Islet of Langerhans (tissue), 1 donor: ENCODE results near the gene VCP.

Experiments used
- FAIRE-seq: peaks from one replicate; lab custom pipeline; 2011; peaks lifted over from hg19 to GRCh38; lab: Jason Lieb, UNC

VCP gene

DNA sequence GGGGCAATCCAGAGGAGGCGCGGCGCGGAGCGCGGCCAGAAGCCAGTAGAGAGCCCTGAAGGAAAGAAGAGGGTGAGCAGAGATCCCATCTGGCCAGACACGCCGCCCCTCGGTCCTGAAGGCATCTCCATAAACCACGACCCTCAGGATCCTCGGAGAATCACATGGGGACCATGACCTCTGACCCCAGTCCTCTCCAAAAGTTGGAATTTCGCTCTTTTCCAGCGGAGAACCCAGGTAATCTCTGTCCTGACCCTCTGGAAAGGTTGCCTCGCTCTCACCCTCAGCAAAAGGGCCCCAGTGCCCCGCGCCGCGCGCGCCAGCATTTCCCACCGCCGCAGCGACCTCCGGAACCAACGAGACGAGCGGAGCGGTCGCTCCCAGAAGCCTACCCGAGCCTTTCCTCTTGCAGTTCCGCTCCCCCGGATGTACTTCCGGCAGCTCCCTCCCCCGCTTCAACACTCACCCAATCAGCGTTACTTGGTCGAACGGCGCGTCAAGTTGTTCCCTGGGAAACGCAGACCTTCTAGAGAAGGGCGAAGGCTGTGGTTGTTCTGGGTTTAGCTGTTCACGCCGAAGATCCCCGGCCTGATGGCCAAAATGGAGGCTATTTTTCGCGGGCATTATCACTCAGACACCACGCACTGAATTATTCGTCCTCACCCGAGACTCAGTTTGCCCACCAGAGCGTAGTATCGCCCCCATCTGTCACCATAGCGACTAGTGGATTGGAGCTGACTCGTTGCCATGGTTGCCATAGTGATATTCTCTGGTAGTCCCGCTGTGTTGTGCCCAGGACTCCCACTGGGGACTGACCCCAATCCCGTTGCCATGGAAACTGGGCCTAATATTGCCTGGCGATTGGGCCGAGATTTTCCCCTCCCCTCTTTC lies 30.6 kb upstream of the VCP start, which contains the start of gene STOML2:
Gene STOML2, minus strand, starts transcription at position 363 of the 891 bp plus-strand sequence. Its CDS starts 37 bp downstream, at position 326.
- peak; percentile 96 for FAIRE-seq

DNA sequence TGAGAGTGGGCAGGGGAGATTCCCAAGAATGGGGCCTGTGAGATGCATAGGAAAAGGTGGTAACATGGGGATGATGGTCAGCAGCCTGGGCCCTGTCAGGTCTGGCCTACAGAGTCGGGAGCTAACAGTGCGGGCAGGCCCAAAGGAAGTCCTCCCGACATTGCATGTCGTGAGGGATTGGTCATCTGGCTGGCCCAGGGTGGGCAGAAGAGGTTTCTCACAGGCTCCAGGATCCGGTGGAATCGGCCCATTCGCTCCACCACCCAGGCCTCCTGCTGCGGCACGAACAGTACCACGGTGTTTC lies 30.0 kb upstream of the VCP start:
- FAIRE-seq: no peak

DNA sequence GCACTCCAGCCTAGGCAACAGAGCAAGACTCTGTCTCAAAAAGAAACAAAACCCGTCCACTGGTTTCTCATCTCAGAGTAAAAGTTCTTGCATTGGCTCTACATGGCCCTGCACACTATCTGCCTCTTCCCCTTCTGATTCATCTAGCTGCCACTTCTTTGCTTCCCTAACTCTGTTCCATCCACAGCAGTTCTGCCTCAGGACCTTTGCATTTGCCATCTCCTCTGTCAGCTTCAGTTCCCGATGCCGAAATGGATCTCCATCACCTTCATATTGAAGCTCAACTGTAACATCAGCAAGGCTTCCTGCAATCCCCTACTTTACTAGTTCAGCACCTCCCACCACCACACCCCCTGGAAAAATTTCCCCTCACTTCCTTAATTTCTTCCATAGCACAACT lies 25.1 kb upstream of the VCP start:
- FAIRE-seq: no peak

GRCh38 chr9:35096035-35096849 lies 23.8 kb upstream of the VCP start, which contains the start of gene PIGO:
TSS of gene PIGO (minus strand) at chr9:35096591. CDS start at chr9:35095565, 1,026 bp downstream.
- FAIRE-seq: no peak

- FAIRE-seq: no peak
Measured at GRCh38 chr9:35091536-35091935, 19.1 kb upstream of the VCP start.

DNA sequence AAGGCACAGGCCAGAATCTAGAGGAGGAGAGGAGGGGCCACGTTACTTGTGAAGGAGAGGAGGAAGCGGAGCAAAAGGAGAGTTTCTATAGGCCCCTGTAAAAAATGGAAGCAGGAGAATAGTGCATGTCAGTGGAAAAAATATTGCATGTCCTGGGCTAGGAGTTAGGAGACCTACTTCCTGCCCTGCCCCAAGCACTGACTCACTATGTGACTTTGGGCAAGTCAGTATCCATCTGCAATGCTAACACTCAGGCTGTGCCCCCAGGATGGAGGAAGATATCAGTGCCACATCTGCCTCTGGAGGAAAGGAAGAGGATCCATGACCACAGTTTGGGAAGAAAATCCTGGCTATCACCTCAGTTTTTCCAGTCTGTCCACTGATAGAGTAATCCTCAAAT lies 17.0 kb upstream of the VCP start:
- FAIRE-seq: no peak

DNA sequence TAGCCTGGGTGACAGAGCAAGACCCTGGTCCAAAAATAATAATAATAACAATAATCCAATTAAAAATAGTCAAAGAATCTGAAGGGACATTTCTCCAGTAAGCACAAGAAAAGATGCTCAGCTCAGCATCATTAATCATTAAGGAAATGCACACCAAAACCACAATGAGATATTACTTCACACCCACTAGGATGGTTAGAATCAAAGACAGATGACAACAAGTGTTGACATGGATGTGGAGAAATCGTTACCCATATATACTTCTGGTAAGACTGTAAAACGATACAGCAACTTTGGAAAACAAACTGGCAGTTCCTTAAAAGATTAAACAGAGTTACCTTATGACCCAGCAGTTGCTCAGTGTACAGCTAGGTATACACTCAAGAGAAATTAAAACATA lies 12.7 kb upstream of the VCP start:
- FAIRE-seq: no peak

GRCh38 chr9:35079426-35080341 lies 7.3 kb upstream of the VCP start, which contains the start of gene FANCG:
TSS of gene FANCG (minus strand) at chr9:35079942. CDS start at chr9:35079524, 418 bp downstream.
- FAIRE-seq: peak; percentile 55

- FAIRE-seq: no peak
Measured at GRCh38 chr9:35079041-35079425, 6.6 kb upstream of the VCP start.

DNA sequence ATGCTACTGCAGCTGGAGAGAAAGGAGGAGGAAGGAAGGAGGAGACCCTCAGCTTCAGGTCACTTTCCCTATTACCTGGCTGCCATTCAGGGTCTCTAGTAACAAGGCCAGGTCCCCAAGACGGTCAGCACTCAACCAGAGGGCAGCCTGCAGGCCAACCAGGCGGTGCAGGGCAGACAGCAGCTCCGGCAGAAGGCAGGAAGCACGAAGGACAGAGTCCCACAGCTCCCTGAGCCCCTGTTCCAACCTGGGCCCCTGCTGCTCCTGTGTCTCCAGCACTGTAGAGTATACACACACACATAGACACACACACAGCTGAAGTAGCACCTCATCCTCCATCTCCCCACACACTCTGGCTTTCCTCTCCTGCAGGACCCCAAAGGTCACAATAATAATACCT lies 5.6 kb upstream of the VCP start:
- no peak for FAIRE-seq

- no peak for FAIRE-seq
Measured at GRCh38 chr9:35076848-35077247, 4.4 kb upstream of the VCP start.

GRCh38 chr9:35075358-35075757 lies 2.9 kb upstream of the VCP start:
- FAIRE-seq: no peak

GRCh38 chr9:35074791-35075190 lies 2.4 kb upstream of the VCP start:
- no peak for FAIRE-seq

GRCh38 chr9:35074141-35074540 lies 1.7 kb upstream of the VCP start:
- no peak for FAIRE-seq

- no peak for FAIRE-seq
Measured at GRCh38 chr9:35073279-35073612, 821 bp upstream of the VCP start.

DNA sequence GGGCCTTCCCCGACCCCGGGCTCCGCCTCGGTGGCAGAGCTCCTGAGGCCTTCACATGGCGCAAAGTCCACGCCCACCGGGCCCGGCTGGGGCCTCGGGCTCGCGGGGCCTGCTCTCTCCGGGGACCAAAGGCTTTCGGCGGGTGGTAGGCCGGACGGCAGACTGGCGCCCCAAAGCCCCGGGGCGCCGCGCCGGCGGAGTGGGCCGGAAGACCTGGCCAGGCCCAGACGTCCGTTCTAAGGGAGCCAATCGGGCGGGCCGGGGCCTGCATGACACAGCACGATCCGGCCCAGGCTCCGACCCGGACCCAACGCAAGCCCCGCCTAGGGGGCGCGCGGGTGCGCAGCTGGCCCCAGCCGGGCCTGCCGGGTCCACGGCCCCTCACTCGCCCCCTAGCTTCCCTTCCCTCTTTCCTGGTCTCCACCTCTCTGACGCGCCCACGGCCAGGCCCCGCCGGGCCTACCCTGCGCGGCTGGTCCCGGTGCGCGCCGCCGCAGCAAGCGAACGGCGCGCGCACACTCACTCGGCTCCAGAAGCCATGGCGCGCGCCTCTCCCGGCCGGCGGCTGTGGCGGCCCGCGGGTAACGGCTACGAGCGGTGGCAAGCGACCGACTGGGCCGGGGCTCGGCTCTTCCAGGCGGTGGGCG lies 488 bp downstream of the VCP start:
- FAIRE-seq: no peak

- peak; percentile 53 for FAIRE-seq
Measured at GRCh38 chr9:35070823-35071813, 1.3 kb downstream of the VCP start.

DNA sequence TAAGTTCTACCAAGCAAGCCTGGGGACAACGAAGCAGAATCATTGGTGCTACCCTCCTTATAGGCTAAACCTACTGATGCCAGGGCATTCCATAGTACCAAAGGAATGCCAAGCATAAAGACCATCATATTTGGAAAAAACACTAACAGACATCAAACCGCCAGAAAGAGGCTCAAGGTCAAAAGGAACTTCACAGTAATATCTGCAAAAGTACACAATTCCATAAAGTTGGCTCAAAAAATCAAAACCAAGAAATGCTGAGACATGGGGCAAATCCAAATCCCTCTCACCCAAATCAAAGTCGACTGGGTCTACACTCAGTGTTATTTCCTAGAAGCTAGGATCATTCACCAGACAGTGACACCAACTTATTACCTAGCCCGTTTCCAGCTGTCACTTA lies 3.4 kb downstream of the VCP start:
- no peak for FAIRE-seq

DNA sequence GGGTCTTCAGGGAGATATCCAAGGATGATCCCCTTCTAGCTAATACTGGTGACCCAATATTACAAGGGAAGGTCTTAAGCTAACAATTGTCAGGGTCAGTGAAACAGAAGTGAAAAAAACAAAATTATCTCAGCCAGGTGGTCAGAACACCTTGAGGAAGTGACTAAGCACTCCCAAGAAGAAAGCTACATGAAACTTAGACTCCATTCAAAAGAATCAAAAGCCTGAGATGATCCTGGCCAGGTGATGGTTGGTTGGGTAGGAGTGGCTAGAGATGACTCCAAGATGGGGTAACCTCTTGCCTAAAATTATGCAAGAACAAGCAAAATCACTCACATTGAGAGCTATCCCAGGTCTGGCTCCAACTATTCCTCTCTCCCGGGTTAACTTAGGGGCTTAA lies 5.4 kb downstream of the VCP start:
- FAIRE-seq: no peak

DNA sequence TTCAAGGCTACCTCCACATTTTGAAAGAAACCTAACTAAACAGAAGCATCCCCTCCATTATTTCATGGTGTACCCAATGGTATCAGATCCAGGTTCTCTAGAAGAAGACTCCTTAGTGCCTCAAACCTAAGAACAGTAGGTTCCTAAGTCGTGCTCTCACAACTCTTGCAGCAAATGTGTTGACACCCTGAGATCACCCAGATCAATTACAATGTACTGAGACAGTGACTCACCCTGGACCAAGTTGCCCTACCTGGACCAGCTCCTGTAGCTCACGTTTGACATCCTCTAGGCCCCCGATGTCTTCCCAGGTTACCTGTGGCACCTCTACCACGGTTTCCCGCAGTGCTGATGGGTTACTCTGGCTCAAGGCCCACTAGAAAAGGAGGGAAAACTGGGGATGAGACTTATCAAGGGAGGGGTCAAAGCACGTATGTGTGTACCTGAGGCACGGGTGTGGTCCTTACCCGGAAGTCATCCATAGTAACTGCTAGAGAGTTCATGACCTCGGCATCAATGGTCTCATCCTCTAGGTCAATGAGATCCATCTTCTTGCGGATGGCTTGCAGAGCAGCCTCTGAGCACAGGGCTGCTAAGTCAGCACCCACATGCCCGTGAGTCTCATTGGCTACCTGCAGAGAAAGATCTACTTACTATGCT lies 11.7 kb downstream of the VCP start:
- FAIRE-seq: no peak
